Measurements from ENCODE around the gene AGPAT1.

GRCh38 chr6:32181148-32181702 is 5.3 kb upstream of the AGPAT1 start:
- no peak for TF ChIP-seq CTCF (IDR thresholded peaks at IDR 0.05 in 8 of 11, conservative IDR thresholded peaks at IDR 0.05 in 3 of 11)
- peak in 2 of 3 donors; percentile 29 to 63 for TF ChIP-seq POLR2AphosphoS5 (IDR thresholded peaks at IDR 0.05)
- no peak for TF ChIP-seq POLR2A (IDR thresholded peaks at IDR 0.05)

Measured in spleen (tissue), 7 donors.